ENCODE measurements around the gene ICE2.

The ICE2 gene

GRCh38 chr15:60386615-60387014 is 92.3 kb downstream of the ICE2 start:
- DNase-seq, result no peak

GRCh38 chr15:60385620-60386552 is 93.1 kb downstream of the ICE2 start:
- no peak for DNase-seq

- no peak for DNase-seq
These were observed 94.3 kb downstream of the ICE2 start for GRCh38 chr15:60384526-60385126.

GRCh38 chr15:60384053-60384452 is 94.9 kb downstream of the ICE2 start:
- DNase-seq, result no peak

GRCh38 chr15:60382773-60383674 is 95.9 kb downstream of the ICE2 start:
- DNase-seq, result no peak

- DNase-seq, result no peak
These were observed 97.7 kb downstream of the ICE2 start for GRCh38 chr15:60381148-60381788.

GRCh38 chr15:60379525-60380274 is 99.2 kb downstream of the ICE2 start:
- DNase-seq, result no peak

GRCh38 chr15:60379185-60379524 is 99.8 kb downstream of the ICE2 start:
- DNase-seq, result no peak

- DNase-seq, result no peak
These were observed 102.3 kb downstream of the ICE2 start for GRCh38 chr15:60376677-60377095.

- no peak for DNase-seq
These were observed 103.6 kb downstream of the ICE2 start for GRCh38 chr15:60375306-60375705.

- DNase-seq, result no peak
These were observed 104.3 kb downstream of the ICE2 start for GRCh38 chr15:60374628-60375081.

- no peak for DNase-seq
These were observed 104.7 kb downstream of the ICE2 start for GRCh38 chr15:60374209-60374608.

- no peak for DNase-seq
These were observed 105.2 kb downstream of the ICE2 start for GRCh38 chr15:60373745-60374144.

GRCh38 chr15:60373327-60373726 is 105.6 kb downstream of the ICE2 start:
- DNase-seq, result no peak

GRCh38 chr15:60372756-60373155 is 106.2 kb downstream of the ICE2 start:
- DNase-seq, result no peak

GRCh38 chr15:60372227-60372626 is 106.7 kb downstream of the ICE2 start:
- no peak for DNase-seq

- no peak for DNase-seq
These were observed 107.5 kb downstream of the ICE2 start for GRCh38 chr15:60371175-60372051.

- no peak for DNase-seq
These were observed 108.1 kb downstream of the ICE2 start for GRCh38 chr15:60370869-60371136.

- DNase-seq, result no peak
These were observed 108.7 kb downstream of the ICE2 start for GRCh38 chr15:60370105-60370868.

- DNase-seq, result no peak
These were observed 109.2 kb downstream of the ICE2 start for GRCh38 chr15:60369696-60370095.

Measured in activated CD4-positive, alpha-beta T cell treated with anti-CD3 and anti-CD28 coated beads, Interleukin-2, amount 50 U/mL, for 16 hours (primary cell).